HG02852 (cell line): ENCODE results near the gene JAG2.

Experiments used
- ATAC-seq: cut with Tn5 transposase; IDR thresholded peaks from one replicate; pipeline ENCODE4 v1.9.1; 2021; ENCODE audit warnings: mild to moderate bottlenecking, moderate library complexity; ENCODE audit not compliant: unreplicated experiment

The JAG2 gene

GRCh38 chr14:105168496-105168978 lies at the start of gene JAG2:
Gene JAG2, minus strand, starts transcription at chr14:105168776. Its CDS starts 356 bp downstream, at chr14:105168420.
- ATAC-seq: no peak

GRCh38 chr14:105217774-105218173 lies 49.2 kb upstream of the JAG2 start:
- ATAC-seq: no peak

DNA sequence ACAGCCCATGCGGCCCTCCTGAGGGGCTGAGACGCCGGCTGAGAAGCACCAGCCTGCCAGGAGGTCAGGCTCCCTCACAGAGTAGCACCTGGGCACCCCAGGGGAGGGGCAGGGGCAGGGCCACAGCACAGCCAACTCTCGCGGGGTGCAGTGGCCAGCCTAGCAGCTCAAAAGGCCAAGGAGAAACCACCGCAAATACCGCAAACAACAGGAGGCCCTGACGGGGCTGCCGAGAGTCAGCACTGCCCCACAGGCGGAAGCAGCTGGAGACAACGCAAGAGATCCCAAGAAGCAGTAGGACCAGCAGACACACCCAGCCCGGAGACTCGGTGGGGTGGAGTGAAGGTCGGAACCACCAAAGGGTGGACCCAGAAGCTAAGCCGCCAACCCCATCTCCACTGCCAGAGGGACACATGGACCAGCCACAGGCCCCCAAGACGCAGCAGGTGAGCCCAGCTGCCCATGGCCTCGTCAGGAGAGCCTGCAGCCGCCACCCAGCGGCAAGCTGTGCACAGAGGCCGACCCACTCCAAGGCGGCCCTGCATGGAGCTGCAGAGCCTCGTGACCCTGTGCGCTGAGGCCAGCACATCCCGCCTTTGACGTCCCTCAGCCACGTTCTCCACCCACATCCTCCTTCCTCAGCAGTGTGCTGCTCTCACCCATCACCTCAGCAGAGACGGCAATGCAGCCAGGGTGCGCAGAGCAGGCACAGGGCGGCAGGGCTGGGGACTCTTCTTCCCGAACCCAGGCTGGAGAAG lies 48.1 kb upstream of the JAG2 start:
- no peak for ATAC-seq

GRCh38 chr14:105215602-105216001 lies 47.0 kb upstream of the JAG2 start:
- no peak for ATAC-seq

DNA sequence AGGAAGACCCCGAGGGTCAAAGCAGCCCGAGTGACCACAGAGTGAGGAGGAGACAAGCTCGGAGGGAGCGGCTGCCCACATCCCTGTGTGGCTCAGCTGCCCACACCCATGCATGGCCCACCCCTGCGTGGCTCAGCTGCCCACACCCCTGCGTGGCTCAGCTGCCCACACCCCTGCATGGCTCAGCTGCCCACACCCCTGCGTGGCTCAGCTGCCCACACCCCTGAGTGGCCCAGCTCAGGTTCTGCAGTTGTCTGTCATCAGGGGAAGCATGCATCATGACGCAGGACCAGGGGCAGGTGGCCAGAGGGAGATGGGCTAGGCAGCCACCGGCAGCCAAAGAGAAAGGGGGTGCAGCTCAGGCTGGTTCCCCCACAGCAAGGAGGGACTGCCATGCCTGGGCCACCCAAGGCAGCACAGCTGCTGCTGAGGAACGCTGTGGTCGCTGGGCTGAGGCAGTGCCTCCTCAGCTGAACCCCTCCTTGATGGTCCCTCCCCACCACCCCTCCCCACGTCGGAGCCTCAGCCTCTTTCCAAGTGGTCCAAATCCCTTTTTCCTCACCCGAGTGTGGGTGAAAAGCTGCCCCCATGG lies 45.8 kb upstream of the JAG2 start:
- ATAC-seq: no peak

DNA sequence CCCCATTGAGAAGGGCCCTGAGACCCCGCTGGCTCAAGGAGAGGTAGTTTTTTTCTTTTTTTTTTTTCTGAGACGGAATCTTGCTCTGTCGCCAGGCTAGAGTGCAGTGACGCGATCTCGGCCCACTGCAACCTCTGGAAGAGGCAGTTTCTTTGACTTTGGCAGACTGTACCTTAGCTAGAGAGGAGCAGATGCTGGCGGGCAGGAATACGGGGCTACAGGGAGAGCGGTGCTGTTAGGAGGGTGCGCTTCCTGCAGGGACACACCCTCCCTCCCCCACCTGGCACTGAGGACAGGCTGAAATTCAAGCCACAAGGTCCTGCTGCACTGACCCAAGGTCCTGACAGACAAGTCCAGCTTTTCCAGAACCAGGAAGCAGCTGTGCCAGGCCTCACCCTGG lies 44.8 kb upstream of the JAG2 start:
- no peak for ATAC-seq

- no peak for ATAC-seq
These were observed 44.1 kb upstream of the JAG2 start for GRCh38 chr14:105212541-105213300.

DNA sequence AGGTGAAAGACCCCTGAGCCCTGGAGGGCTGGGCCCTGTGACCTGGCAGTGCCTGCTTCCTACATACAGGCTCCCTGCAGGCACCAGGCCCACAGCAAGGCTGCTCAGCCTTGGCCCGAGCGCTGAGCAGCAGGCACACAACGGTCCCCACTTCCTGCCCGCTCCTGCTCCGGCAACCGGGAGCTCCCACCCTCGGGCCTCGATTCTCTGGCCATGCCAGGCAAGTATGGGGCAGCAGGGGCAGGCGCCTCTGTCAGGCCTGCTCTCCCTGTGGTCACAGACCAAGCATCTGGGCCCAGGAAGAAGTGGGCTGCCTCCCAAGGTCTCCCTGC lies 43.1 kb upstream of the JAG2 start:
- ATAC-seq: no peak

GRCh38 chr14:105211086-105211757 lies 42.6 kb upstream of the JAG2 start:
- ATAC-seq: no peak

GRCh38 chr14:105210266-105211025 lies 41.9 kb upstream of the JAG2 start:
- ATAC-seq: no peak

DNA sequence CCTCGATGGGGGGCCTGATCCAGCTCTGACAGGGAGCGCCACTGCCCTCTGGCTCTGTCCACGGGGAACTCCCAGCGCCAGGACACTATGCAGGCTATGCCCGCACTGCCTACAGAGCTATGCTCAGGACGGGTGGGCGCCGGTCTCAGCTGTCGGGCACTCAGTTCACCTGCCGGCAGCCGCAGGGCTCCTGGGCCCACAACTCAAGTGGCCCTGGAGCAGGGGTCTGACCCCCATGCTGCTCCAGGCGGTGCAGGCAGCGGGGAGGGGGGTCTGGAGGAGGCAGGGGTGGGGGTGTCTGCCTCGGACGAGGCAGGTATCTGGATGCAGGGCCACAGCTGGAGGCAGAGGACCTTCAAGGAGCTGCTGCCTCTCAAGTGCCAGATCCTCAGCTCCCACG lies 41.1 kb upstream of the JAG2 start:
- no peak for ATAC-seq

GRCh38 chr14:105209091-105209490 lies 40.5 kb upstream of the JAG2 start:
- no peak for ATAC-seq

GRCh38 chr14:105208738-105209075 lies 40.1 kb upstream of the JAG2 start:
- no peak for ATAC-seq

GRCh38 chr14:105207996-105208737 lies 39.6 kb upstream of the JAG2 start:
- ATAC-seq: no peak

GRCh38 chr14:105207460-105207901 lies 38.9 kb upstream of the JAG2 start:
- no peak for ATAC-seq

- ATAC-seq: no peak
These were observed 38.3 kb upstream of the JAG2 start for GRCh38 chr14:105206873-105207272.

- ATAC-seq: no peak
These were observed 37.2 kb upstream of the JAG2 start for GRCh38 chr14:105205673-105206208.

GRCh38 chr14:105204931-105205672 lies 36.5 kb upstream of the JAG2 start:
- ATAC-seq: no peak
